GM12892 (cell line): ENCODE results near the gene EPHB1.

Experiments
- POLR2A ChIP-seq: IDR thresholded peaks from 2 replicates; pipeline ENCODE4 v1.6.1; 2011; ENCODE audit warnings: low read depth, low read length, control low read depth
- POLR2AphosphoS5 ChIP-seq: IDR thresholded peaks from 2 replicates; pipeline ENCODE4 v1.6.1; 2011; ENCODE audit warnings: low read depth, low read length, control low read depth

- no peak for TF ChIP-seq POLR2A
- no peak for TF ChIP-seq POLR2AphosphoS5
These were observed 3.7 kb downstream of the EPHB1 start for GRCh38 chr3:134798681-134799311.
